HG03439 (cell line): ENCODE results near the gene TRUB2.
"Not testable (repeated sequence)": the region's sequence is repeated elsewhere in the genome, so short reads cannot be mapped to it uniquely, and the experiment has no call there.

Experiments
- ATAC-seq: cut with Tn5 transposase; IDR thresholded peaks from one replicate; pipeline ENCODE4 v1.9.1; 2021; ENCODE audit warnings: mild to moderate bottlenecking, moderate library complexity; ENCODE audit not compliant: unreplicated experiment

Gene TRUB2

GRCh38 chr9:128341435-128341849 lies 19.2 kb upstream of the TRUB2 start:
- ATAC-seq: no peak

GRCh38 chr9:128340691-128341434 lies 18.6 kb upstream of the TRUB2 start:
- ATAC-seq: peak; percentile 26

DNA sequence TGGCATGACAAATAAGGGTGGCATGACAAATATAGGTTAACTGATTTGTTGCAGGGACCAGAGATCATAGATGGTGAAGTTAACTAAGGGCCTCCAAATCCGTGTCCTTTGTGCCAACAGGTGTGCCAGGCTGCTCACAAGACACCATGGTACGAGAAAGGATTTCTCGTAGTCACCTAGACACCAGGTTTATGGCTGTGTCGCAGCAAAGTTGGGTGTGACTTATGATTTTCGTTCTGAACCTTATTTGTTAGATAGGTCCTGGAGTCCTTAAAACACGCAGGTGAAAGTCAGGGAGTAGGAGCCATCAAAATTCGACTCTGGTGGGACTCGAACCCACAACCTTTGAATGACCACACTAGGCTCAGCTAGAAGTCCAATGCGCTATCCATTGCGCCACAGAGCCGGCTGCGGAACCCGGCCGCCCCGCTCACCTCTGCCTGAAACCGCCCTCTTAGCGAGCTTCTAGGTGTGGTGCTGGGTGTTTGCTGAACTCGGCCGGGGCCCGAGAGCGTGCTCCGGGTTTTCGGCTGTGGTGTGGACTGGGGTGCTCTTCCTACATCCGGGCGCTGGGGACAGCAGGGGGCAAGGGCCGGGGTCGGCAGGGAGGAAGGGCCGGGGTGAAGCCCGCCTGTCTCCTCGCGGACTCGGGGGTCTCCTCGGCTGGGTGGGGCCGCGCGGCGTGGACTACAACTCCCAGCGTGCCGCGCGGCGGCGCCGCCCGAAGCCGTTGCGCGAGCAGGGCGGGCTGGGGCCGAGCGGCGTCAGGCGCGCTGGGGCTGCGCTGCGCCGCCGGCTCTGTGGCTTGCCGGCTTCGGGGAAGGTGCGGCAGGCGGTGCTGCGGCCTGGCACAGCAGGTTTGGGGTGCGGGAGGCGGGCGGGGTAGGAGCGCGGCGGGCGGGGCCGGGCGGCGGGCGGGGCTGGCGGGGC lies 17.8 kb upstream of the TRUB2 start, which contains the start of gene SLC27A4:
Gene SLC27A4, plus strand, starts transcription at position 767 of the 930 bp plus-strand sequence. CDS start 2,606 bp downstream, outside the sequence.
- ATAC-seq: peak; percentile 74

- ATAC-seq: not testable (repeated sequence)
Observed at GRCh38 chr9:128338852-128339614, 16.8 kb upstream of the TRUB2 start.

GRCh38 chr9:128337936-128338335 lies 15.7 kb upstream of the TRUB2 start:
- no peak for ATAC-seq

- ATAC-seq: no peak
Observed at GRCh38 chr9:128335914-128336313, 13.7 kb upstream of the TRUB2 start.

- ATAC-seq: no peak
Observed at GRCh38 chr9:128335161-128335560, 12.9 kb upstream of the TRUB2 start.

- ATAC-seq: no peak
Observed at GRCh38 chr9:128333451-128333869, 11.2 kb upstream of the TRUB2 start.

DNA sequence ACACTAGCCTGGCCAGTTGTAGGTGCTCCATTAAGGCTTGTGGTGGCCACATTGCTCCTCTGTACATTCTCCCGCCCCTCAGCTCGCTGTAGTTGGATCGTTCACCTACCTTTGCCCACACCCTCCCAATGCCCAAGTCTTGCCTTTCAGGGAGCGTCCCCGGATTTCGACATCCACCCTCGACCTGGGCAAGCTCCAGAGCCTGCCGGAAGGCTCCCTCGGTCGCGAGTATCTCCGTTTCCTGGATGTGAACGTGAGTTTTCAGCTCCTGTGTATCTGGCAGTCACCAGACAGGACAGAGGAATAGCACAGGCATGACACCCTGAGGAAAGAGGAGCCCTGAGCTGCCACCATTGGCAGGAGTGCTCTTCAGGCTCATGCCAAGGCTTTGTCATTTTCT lies 3.4 kb upstream of the TRUB2 start:
- ATAC-seq: no peak

- no peak for ATAC-seq
Observed at GRCh38 chr9:128324401-128324800, 2.2 kb upstream of the TRUB2 start.

- no peak for ATAC-seq
Observed at GRCh38 chr9:128323791-128324190, 1.5 kb upstream of the TRUB2 start.

- ATAC-seq: no peak
Observed at GRCh38 chr9:128323212-128323730, 1.0 kb upstream of the TRUB2 start.

DNA sequence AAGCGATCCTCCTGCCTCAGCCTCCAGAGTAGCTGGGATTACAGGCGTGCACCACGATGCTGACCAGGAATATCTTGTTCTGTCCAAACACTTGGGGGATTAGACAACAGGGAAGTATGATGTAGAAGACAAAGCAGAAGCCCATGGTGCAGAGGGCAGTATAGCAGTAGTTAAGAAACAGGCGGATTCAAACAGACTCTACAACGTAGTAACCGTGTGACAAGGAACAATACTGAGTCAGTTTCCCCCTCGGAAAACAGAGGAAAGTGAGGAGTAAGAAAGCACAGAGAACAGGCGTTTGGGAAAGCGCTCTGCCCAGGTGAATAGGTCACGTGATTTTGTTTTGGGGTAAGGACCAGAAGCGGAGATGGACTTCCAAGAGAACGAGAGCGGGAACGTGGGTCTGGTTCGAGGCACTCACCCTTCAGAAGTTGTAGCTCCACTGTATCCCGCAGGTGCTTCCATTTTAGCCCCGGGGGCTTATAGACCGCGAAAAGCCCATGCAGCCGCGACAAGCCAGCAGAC lies 306 bp downstream of the TRUB2 start:
- peak; percentile 19 for ATAC-seq

- no peak for ATAC-seq
Observed at GRCh38 chr9:128321343-128321742, 904 bp downstream of the TRUB2 start.

DNA sequence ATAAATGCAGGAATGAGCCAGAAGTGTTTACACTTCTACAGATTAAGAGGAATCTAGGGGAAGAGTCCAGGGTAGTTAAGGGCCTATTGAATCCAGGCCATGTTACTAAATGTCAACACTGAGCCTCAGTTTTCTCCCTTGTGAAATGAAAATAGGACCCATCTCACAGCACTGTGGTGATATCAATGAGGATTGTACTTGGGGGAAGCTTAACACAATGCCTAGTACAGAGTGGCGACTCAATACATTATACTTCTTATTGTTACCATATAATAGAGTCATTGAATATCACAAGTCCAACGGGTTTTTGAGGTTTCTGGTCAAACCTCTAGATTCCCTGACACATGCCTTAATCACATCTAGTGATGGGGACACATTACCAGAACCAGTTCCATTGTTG lies 4.6 kb downstream of the TRUB2 start:
- no peak for ATAC-seq

GRCh38 chr9:128316421-128316820 lies 5.8 kb downstream of the TRUB2 start:
- ATAC-seq: no peak

- ATAC-seq: no peak
Observed at GRCh38 chr9:128314697-128315096, 7.5 kb downstream of the TRUB2 start.

DNA sequence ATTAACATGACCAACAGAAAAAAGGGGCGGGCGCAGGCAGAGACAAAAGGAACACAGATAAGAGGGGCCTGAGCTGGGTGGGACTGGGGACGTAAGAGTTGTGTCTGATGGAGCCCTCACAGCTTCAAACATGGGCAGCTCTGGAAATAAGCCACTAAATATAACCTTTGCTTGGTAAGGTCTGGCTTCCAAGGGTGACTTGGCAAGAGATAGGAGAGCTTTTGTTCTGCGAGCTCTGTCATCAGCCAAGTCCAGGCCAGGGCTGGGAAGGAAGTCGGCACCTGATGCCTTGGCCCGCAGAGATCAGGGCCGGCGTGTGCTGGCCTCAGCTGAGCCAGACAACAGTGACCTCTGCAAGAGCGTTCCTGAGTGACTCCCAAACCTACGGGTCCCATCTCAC lies 11.8 kb downstream of the TRUB2 start:
- ATAC-seq: no peak

- ATAC-seq: no peak
Observed at GRCh38 chr9:128309551-128309950, 12.7 kb downstream of the TRUB2 start.

DNA sequence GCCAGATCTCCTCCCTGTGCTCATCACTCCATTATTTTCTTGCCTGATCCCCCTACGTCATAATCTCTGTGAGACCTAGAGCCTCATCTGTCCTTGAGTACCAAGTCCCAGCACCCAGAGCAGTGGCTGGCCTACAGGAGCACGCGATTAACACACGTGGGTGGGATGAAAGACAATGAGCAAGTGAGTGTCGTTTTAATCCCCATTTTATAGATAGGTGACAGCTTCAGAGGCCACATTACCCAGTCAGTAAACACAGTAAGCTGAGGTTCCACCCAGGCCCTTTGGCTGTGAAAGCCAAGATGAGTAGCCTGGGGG lies 17.3 kb downstream of the TRUB2 start:
- ATAC-seq: no peak
